SU-DHL-6 (cell line): ENCODE measurements around the gene SEMA6A.

Source experiments
- H2AFZ ChIP-seq: fragments of 200-600 bp; sonication (generic); 2 replicates; pipeline ENCODE4 v1.6.1; 2014; ENCODE audit warnings: low read depth, mild to moderate bottlenecking, moderate library complexity, mixed read lengths, antibody characterized with exemption, low read length; ENCODE audit not compliant: severe bottlenecking
- H3F3A ChIP-seq: fragments of 200-600 bp; shearing (Covaris generic); 2 replicates; pipeline ENCODE4 v1.6.0; 2016; ENCODE audit warnings: antibody characterized with exemption, mild to moderate bottlenecking; ENCODE audit not compliant: insufficient read depth
- H3K27ac ChIP-seq: fragments of 200-600 bp; sonication (generic); 2 replicates; pipeline ENCODE4 v1.5.1; 2016; ENCODE audit warnings: low read depth, mild to moderate bottlenecking, low read length, moderate library complexity, mixed read lengths
- H3K27me3 ChIP-seq: fragments of 200-600 bp; sonication (generic), shearing (Covaris generic); 2 replicates; pipeline ENCODE4 v1.6.0; 2014; ENCODE audit warnings: mild to moderate bottlenecking, low read length
- H3K36me3 ChIP-seq: fragments of 200-600 bp; sonication (generic); 2 replicates; pipeline ENCODE4 v1.6.1; 2014; ENCODE audit warnings: mild to moderate bottlenecking, low read length, mixed read lengths
- H3K4me2 ChIP-seq: fragments of 300-600, 200-600 bp; shearing (Covaris generic), sonication (generic); 2 replicates; pipeline ENCODE4 v1.6.0; 2014; ENCODE audit warnings: low read length, low read depth, mild to moderate bottlenecking; ENCODE audit not compliant: poor library complexity, severe bottlenecking
- H3K4me3 ChIP-seq: fragments of 200-600 bp; sonication (generic); 2 replicates; pipeline ENCODE4 v1.5.1; 2014; ENCODE audit warnings: antibody characterized with exemption, low read length, mild to moderate bottlenecking, mixed read lengths; ENCODE audit not compliant: insufficient read depth, poor library complexity, severe bottlenecking
- H3K79me2 ChIP-seq: fragments of 200-600 bp; sonication (generic); 2 replicates; pipeline ENCODE4 v1.6.1; 2014; ENCODE audit warnings: mild to moderate bottlenecking, low read length, moderate library complexity; ENCODE audit not compliant: insufficient read depth
- H3K9ac ChIP-seq: fragments of 200-600 bp; sonication (generic); 2 replicates; pipeline ENCODE4 v1.7.0; 2014; ENCODE audit warnings: mild to moderate bottlenecking, low read length
- H3K9me2 ChIP-seq: fragments of 200-600 bp; sonication (generic); replicated peaks from 2 replicates; pipeline ENCODE4 v1.6.1; 2014; ENCODE audit warnings: low read length; ENCODE audit not compliant: insufficient read depth
- H3K9me3 ChIP-seq: fragments of 200-600 bp; sonication (generic); 2 replicates; pipeline ENCODE4 v1.6.1; 2014; ENCODE audit warnings: low read length, mixed read lengths; ENCODE audit not compliant: insufficient read depth
- H4K20me1 ChIP-seq: fragments of 200-600 bp; sonication (generic); 2 replicates; pipeline ENCODE4 v1.6.1; 2014; ENCODE audit warnings: low read depth, mild to moderate bottlenecking, antibody characterized with exemption, low read length, moderate library complexity, mixed read lengths
- CTCF ChIP-seq: fragments of 200-600 bp; sonication (generic); IDR thresholded peaks from one replicate; pipeline ENCODE4 v1.5.1; 2017; ENCODE audit warnings: antibody characterized with exemption, mild to moderate bottlenecking, low read length, moderate library complexity; ENCODE audit not compliant: insufficient read depth, poor library complexity, severe bottlenecking
- EZH2phosphoT487 ChIP-seq: fragments of 200-600 bp; sonication (generic), shearing (Covaris generic); conservative IDR thresholded peaks from 2 replicates; pipeline ENCODE4 v1.6.1; 2018; ENCODE audit warnings: mild to moderate bottlenecking, antibody characterized with exemption, low read length, moderate library complexity, mixed read lengths

SEMA6A gene

GRCh38 chr5:116451066-116451465, 123.6 kb downstream of the SEMA6A start:
- Histone ChIP-seq H2AFZ (no peak overlapping the region), H3F3A (no peaks in the 10 kb centered on the region), H3K4me2 (no peak overlapping the region), H3K9ac (no peak overlapping the region), H3K27me3 (no peaks in the 10 kb centered on the region), H3K4me3 (no peak overlapping the region), H4K20me1 (no peaks in the 10 kb centered on the region), H3K9me2 (no peaks in the 10 kb centered on the region), H3K9me3 (no peaks in the 10 kb centered on the region), H3K36me3 (no peaks in the 10 kb centered on the region), H3K79me2 (no peaks in the 10 kb centered on the region), H3K27ac (no peak overlapping the region)
- TF ChIP-seq EZH2phosphoT487: no peak
- TF ChIP-seq CTCF: no peak

DNA sequence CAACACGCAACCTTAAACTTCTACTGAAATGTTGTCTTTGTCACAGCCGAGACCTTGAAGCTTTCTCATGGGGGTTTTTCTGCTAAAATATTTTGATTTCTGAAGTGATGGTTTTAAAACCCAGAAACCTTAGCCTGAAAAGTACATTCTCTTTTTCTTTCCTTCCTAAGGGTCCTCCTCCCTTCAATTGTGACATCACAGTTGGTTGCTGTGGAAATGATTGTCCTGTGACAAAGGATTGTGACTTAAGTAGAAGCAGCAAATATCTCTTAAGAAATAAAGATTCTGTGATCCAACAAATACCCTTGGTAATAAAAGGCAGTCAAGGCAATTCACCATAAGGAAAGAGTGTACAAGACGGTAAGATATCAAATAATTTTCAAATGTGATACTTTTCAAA, 125.2 kb downstream of the SEMA6A start:
- Histone ChIP-seq H3K9me2 (no peaks in the 10 kb centered on the region), H3K36me3 (no peaks in the 10 kb centered on the region), H3K9me3 (no peaks in the 10 kb centered on the region), H2AFZ (no peak overlapping the region), H3F3A (no peaks in the 10 kb centered on the region), H4K20me1 (no peaks in the 10 kb centered on the region), H3K4me3 (no peak overlapping the region), H3K9ac (no peak overlapping the region), H3K27ac (no peak overlapping the region), H3K79me2 (no peaks in the 10 kb centered on the region), H3K4me2 (no peak overlapping the region), H3K27me3 (no peaks in the 10 kb centered on the region)
- TF ChIP-seq CTCF (no peak), EZH2phosphoT487 (no peak)

GRCh38 chr5:116448870-116449427, 125.7 kb downstream of the SEMA6A start:
- Histone ChIP-seq H3K79me2 (no peaks in the 10 kb centered on the region), H3K4me2 (no peak overlapping the region), H3K27ac (no peak overlapping the region), H2AFZ (no peak overlapping the region), H3K4me3 (no peak overlapping the region), H3K9ac (no peak overlapping the region), H3K36me3 (no peaks in the 10 kb centered on the region), H3K9me2 (no peaks in the 10 kb centered on the region), H4K20me1 (no peaks in the 10 kb centered on the region), H3K27me3 (no peaks in the 10 kb centered on the region), H3K9me3 (no peaks in the 10 kb centered on the region), H3F3A (no peaks in the 10 kb centered on the region)
- no peak for TF ChIP-seq CTCF
- no peak for TF ChIP-seq EZH2phosphoT487

- Histone ChIP-seq H3F3A (no peaks in the 10 kb centered on the region), H3K27me3 (no peaks in the 10 kb centered on the region), H3K27ac (no peak overlapping the region), H3K36me3 (no peaks in the 10 kb centered on the region), H3K9me2 (no peaks in the 10 kb centered on the region), H2AFZ (no peak overlapping the region), H3K79me2 (no peaks in the 10 kb centered on the region), H4K20me1 (no peaks in the 10 kb centered on the region), H3K4me2 (no peak overlapping the region), H3K4me3 (no peak overlapping the region), H3K9me3 (no peaks in the 10 kb centered on the region), H3K9ac (no peak overlapping the region)
- TF ChIP-seq CTCF (no peak), EZH2phosphoT487 (no peak)
Observed at GRCh38 chr5:116448450-116448849, 126.2 kb downstream of the SEMA6A start.
